ENCODE data around the gene MGAT5B. TPM values are rescaled to one million over a fixed set of nuclear protein-coding genes. Genes with fewer than 3 reads are reported as not detected.
"Not testable (repeated sequence)": the region's sequence is repeated elsewhere in the genome, so short reads cannot be mapped to it uniquely, and the experiment has no call there.

The MGAT5B gene
- total RNA-seq, 1 experiment from 2014 or later = 4.4 TPM

DNA sequence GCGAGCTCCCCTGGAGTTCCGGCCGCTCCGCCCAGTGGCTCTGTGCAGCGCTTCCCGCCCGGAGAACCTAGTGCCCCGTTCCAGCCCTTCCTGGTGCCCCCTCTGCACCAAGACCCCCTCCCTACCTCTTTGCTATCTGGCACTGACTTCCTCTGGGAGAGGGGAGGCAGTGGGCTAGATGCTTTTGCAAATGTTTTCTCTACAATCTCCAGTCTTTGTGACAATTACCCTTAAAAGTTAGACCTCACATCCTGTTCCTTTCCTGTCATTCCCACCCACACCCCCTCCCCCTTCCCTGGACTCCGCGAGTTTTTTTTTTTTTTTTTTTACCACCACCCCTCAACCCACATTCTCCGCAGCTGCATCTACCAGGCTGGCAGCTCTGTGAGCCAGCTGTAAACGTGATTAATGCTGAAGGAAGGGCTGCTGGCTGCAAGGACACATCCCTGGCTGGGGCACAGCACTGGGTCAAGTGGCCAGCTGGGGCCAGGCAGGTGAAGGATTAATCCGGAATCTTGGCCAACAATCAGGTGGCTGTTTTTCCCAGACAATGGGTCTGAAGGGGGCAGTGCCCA lies 101.5 kb downstream of the MGAT5B start:
- Histone ChIP-seq H4K20me1 (ENCODE audit: insufficient read depth) (no peaks in the 10 kb centered on the region), H3K4me2 (ENCODE audit: low read length) (peak overlapping the region; percentile 79), H3K79me2 (ENCODE audit: insufficient read depth, low read length) (no peaks in the 10 kb centered on the region), H3K4me1 (ENCODE audit: control insufficient read depth in 1 of 2, insufficient read depth in 2 of 2, low read length in 2 of 2) (peaks cover 0 to 26% of the 10 kb centered on the region in 2 experiments; a peak in 3 of 4 replicates), H3K4me3 (replicated peaks in 1 of 2; ENCODE audit: low read depth in 1 of 2, low read length in 2 of 2) (peak overlapping the region; percentile 34 to 46), H2AFZ (ENCODE audit: low read depth, low read length, poor library complexity, severe bottlenecking) (peak overlapping the region; percentile 48), H3K9me2 (ENCODE audit: insufficient read depth) (no peaks in the 10 kb centered on the region), H3K9ac (ENCODE audit: low read length) (peak overlapping the region; percentile 41; the same call in 1 of the 2 replicates), H3K27me3 (ENCODE audit: insufficient read depth, low read length) (peaks cover 7% of the 10 kb centered on the region; the same call in 1 of the 2 replicates), H3K36me3 (ENCODE audit: control insufficient read depth in 1 of 2, insufficient read depth in 2 of 2, low read length in 2 of 2) (no peaks in the 10 kb centered on the region), H3K9me3 (ENCODE audit: control insufficient read depth in 1 of 2, insufficient read depth in 1 of 2, low read depth in 1 of 2, low read length in 2 of 2) (no peaks in the 10 kb centered on the region), H3K27ac (ENCODE audit: low read depth, low read length) (no peak overlapping the region)
- intact Hi-C loops (cut with micrococcal nuclease) = no loop called here
- POLR2A ChIA-PET = interaction anchor here (1.1 kb wide), 1 partner anchor 23 kb away, joined by 3 read pairs; no protein-coding TSS in a partner anchor
- ATAC-seq = peak; percentile 73
- no peak for DNase-seq (ENCODE audit: low read depth, low spot score)
- CTCF ChIA-PET = interaction anchor here (1.6 kb wide), 1 partner anchor 87 kb away, joined by 3 read pairs; no protein-coding TSS in a partner anchor
- TF ChIP-seq FOSL1 (IDR thresholded peaks at IDR 0.05; ENCODE audit: low read depth) (no peak), ZFX (IDR thresholded peaks at IDR 0.05) (no peak)
- TF ChIP-seq, protein P1, sequence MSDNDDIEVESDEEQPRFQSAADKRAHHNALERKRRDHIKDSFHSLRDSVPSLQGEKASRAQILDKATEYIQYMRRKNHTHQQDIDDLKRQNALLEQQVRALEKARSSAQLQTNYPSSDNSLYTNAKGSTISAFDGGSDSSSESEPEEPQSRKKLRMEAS (IDR thresholded peaks at IDR 0.05) = peak; percentile 19; the same call in 1 of the 2 replicates
- RAD21 ChIA-PET (ENCODE audit: low non-redundant PET in 1 of 2, low total read pairs in 2 of 2, uncharacterized antibody in 2 of 2, unreplicated experiment in 2 of 2) = interaction anchor here in 1 of 2 experiments (0.7 kb wide), 1 partner anchor 116 kb away, joined by 3 read pairs; no protein-coding TSS in a partner anchor
- no TSS peak for BruUV-seq (replicated peaks)

DNA sequence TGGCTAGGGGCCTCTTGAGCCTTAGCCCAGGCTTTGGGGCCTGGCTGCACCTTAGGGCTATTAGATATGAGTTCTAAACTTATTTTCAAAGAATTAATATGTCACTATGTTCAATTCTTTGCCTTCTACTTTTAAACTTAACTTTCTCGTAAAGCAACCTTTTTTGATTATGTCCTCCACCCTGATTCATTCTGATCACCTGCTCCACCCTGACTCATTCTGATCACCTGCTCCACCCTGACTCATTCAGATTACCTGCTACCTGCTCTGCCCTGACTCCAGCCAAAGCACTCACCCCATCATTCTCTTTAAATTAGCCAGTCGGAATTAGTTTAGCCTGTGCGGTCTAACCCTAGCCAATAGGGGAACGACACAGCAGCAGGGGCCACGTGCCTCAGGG lies 102.0 kb downstream of the MGAT5B start:
- ATAC-seq = peak; percentile 18; the same call in 1 of the 2 replicates
- not testable (repeated sequence) for H3K27me3 ChIP-seq (ENCODE audit: insufficient read depth, low read length)

More for the DNA sequence above, 102.0 kb downstream of the MGAT5B start:
- DNase-seq (ENCODE audit: low read depth, low spot score); H3K27ac ChIP-seq (ENCODE audit: low read depth, low read length); H3K9me3 ChIP-seq (ENCODE audit: control insufficient read depth in 1 of 2, insufficient read depth in 1 of 2, low read depth in 1 of 2, low read length in 2 of 2); intact Hi-C loops (cut with micrococcal nuclease); H3K36me3 ChIP-seq (ENCODE audit: control insufficient read depth in 1 of 2, insufficient read depth in 2 of 2, low read length in 2 of 2); H3K9me2 ChIP-seq (ENCODE audit: insufficient read depth); H4K20me1 ChIP-seq (ENCODE audit: insufficient read depth); H3K79me2 ChIP-seq (ENCODE audit: insufficient read depth, low read length); POLR2A ChIA-PET; BruUV-seq (replicated peaks): not testable (repeated sequence)
- TF ChIP-seq FOSL1 (IDR thresholded peaks at IDR 0.05; ENCODE audit: low read depth) (peak; percentile 59; the same call in 1 of the 2 replicates), JUND (IDR thresholded peaks at IDR 0.05) (peak; percentile 67; the same call in 1 of the 2 replicates)
- 0 out of 2 replicates have a peak overlapping the region, but pooled peaks have one; percentile 4 for H3K9ac ChIP-seq (ENCODE audit: low read length)
- H3K4me1 ChIP-seq (ENCODE audit: control insufficient read depth in 1 of 2, insufficient read depth in 2 of 2, low read length in 2 of 2) = peaks cover 0 to 26% of the 10 kb centered on the region in 2 experiments; a peak in 3 of 4 replicates
- ChIA-PET RAD21 (ENCODE audit: low non-redundant PET in 1 of 2, low total read pairs in 2 of 2, uncharacterized antibody in 2 of 2, unreplicated experiment in 2 of 2) (interaction anchor here in 1 of 2 experiments (0.7 kb wide), 1 partner anchor 116 kb away, joined by 3 read pairs; no protein-coding TSS in a partner anchor), CTCF (interaction anchor here (1.6 kb wide), 1 partner anchor 86 kb away, joined by 3 read pairs; no protein-coding TSS in a partner anchor)
- peak overlapping the region; percentile 79 for H3K4me2 ChIP-seq (ENCODE audit: low read length)
- H2AFZ ChIP-seq (ENCODE audit: low read depth, low read length, poor library complexity, severe bottlenecking) = peak overlapping the region; percentile 48
- H3K4me3 ChIP-seq (replicated peaks in 1 of 2; ENCODE audit: low read depth in 1 of 2, low read length in 2 of 2) = peak overlapping the region in 1 of 2 experiments; percentile 46; a peak in 1 of 4 replicates
